Spleen (tissue), 11 donors: ENCODE measurements around the gene TNK2. TPM values are rescaled to one million over a fixed set of nuclear protein-coding genes. Genes with fewer than 3 reads are reported as not detected.
"Not testable (repeated sequence)": the region's sequence is repeated elsewhere in the genome, so short reads cannot be mapped to it uniquely, and the experiment has no call there.

Source experiments
- DNase-seq: peaks from one replicate; pipeline ENCODE4 v3.0.0-alpha.2; 2020
- H3K27ac ChIP-seq, 8 donors: fragments of 200-600 bp; sonication (generic) in 7 of 8; 1 replicate in 4 of 8; 2 replicates in 4 of 8; pipeline versions ENCODE4 v1.5.0 to v1.8.0; 2016 to 2021; ENCODE audit warnings: inconsistent platforms in 4 of 8, mild to moderate bottlenecking in 4 of 8, moderate library complexity in 1 of 8
- H3K27me3 ChIP-seq, 7 donors: fragments of 200-600 bp; sonication (generic) in 6 of 7; replicated peaks in 1 of 7; 1 replicate in 4 of 7; 2 replicates in 3 of 7; pipeline versions ENCODE4 v1.5.0 to v1.8.0; 2016 to 2021; ENCODE audit warnings: inconsistent platforms in 3 of 7, mild to moderate bottlenecking in 1 of 7
- H3K36me3 ChIP-seq, 6 donors: fragments of 200-600 bp; sonication (generic) in 5 of 6; 1 replicate in 4 of 6; 2 replicates in 2 of 6; pipeline versions ENCODE4 v1.5.0 to v1.8.0; 2016 to 2021; ENCODE audit warnings: inconsistent platforms in 2 of 6
- H3K4me1 ChIP-seq, 6 donors: fragments of 200-600 bp; sonication (generic) in 5 of 6; 1 replicate in 3 of 6; 2 replicates in 3 of 6; pipeline versions ENCODE4 v1.5.0 to v1.8.0; 2016 to 2021; ENCODE audit warnings: inconsistent platforms in 3 of 6
- H3K4me3 ChIP-seq, 8 donors: fragments of 200-600 bp; sonication (generic) in 7 of 8; 1 replicate in 4 of 8; 2 replicates in 4 of 8; pipeline versions ENCODE4 v1.5.0 to v1.8.0; 2016 to 2021; ENCODE audit warnings: inconsistent platforms in 4 of 8, mild to moderate bottlenecking in 4 of 8, moderate library complexity in 2 of 8
- H3K9me3 ChIP-seq, 8 donors: fragments of 200-600 bp; sonication (generic) in 7 of 8; 1 replicate in 4 of 8; 2 replicates in 4 of 8; pipeline versions ENCODE4 v1.5.0 to v1.8.0; 2016 to 2021; ENCODE audit warnings: inconsistent platforms in 4 of 8
- CTCF ChIP-seq, 11 experiments: fragments of 200-600 bp in 7 of 11; fragments of 450-650 bp in 4 of 11; sonication (generic) in 4 of 11; IDR thresholded peaks in 8 of 11; conservative IDR thresholded peaks in 3 of 11; 1 replicate in 7 of 11; 2 replicates in 4 of 11; pipeline versions ENCODE4 v1.4.0 to v1.8.0; 2016 to 2021; ENCODE audit warnings: antibody characterized with exemption in 11 of 11, inconsistent platforms in 4 of 11, mild to moderate bottlenecking in 1 of 11
- POLR2A ChIP-seq, 3 donors: fragments of 450-650 bp; IDR thresholded peaks; one replicate each; pipeline ENCODE4 v1.5.1; 2017; ENCODE audit warnings: antibody characterized with exemption in 3 of 3, mild to moderate bottlenecking in 1 of 3
- POLR2AphosphoS5 ChIP-seq, 3 donors: sonication (generic); formaldehyde crosslinking; IDR thresholded peaks; one replicate each; pipeline ENCODE4 v1.5.1; 2017; ENCODE audit warnings: antibody characterized with exemption in 3 of 3
- WGBS, 5 donors: extraction: QIAGEN DNeasy Blood & Tissue Kit in 3 of 5; methylation state at CpG; one replicate each; pipeline versions ENCODE4 v1.1.5 to v1.1.7; 2013 to 2018; 5-methylcytosine and 5-hydroxymethylcytosine counted together
- intact Hi-C: fragments of 100-400 bp; cut with DNase I; formaldehyde crosslinking; loops from one replicate; pipeline ENCODE4 v1.15.0; 2023; ENCODE audit warnings: low total_unique reads
- polyA plus RNA-seq, 3 donors: library from polyadenylated mRNA; stranded (reverse); fragments of 200-250 nt; gene quantifications; one replicate each; pipeline ENCODE4 v1.2.1, GENCODE V29; 2013
- total RNA-seq, 7 donors: library from RNA; depleted of rRNA in 3 of 7; stranded (reverse); fragments of >200 nt in 3 of 7; fragmentation: NEBNext Ultra II Directional in 4 of 7; extraction: Animal tissue kit (Norgen Biotek cat#: 25700) in 4 of 7; gene quantifications; one replicate each; pipeline versions ENCODE4 v1.1.0 to v1.2.1, GENCODE V29; 2016 to 2021
- donor health status: healthy with polysubstance abuse.
- donor health status: DM: no; HTN: no; CAD: no; lungs with moderate emphysema.
- donor health status: DM: no; HTN: no; CAD: no.
- donor health status: Bipolar disorder and iron deficiency.
- donor health status: healthy.
- donor health status: DM: no; HTN: no; CAD: no.
- donor health status: DM: yes; HTN: yes; CAD: no.

Gene TNK2
- total and polyA plus RNA-seq, 10 donors = 30.6 to 104 (median 76.2) TPM

GRCh38 chr3:195933044-195933430 is 24.7 kb upstream of the TNK2 start:
- H3K4me1 ChIP-seq, H3K27ac ChIP-seq, DNase-seq, H3K4me3 ChIP-seq, H3K9me3 ChIP-seq, H3K27me3 ChIP-seq, intact Hi-C loops, H3K36me3 ChIP-seq: not testable (repeated sequence)
- 75 to 92% (median 89%) methylated on average over 4 to 6 of the region's 6 CpGs for WGBS, 5 donors

DNA sequence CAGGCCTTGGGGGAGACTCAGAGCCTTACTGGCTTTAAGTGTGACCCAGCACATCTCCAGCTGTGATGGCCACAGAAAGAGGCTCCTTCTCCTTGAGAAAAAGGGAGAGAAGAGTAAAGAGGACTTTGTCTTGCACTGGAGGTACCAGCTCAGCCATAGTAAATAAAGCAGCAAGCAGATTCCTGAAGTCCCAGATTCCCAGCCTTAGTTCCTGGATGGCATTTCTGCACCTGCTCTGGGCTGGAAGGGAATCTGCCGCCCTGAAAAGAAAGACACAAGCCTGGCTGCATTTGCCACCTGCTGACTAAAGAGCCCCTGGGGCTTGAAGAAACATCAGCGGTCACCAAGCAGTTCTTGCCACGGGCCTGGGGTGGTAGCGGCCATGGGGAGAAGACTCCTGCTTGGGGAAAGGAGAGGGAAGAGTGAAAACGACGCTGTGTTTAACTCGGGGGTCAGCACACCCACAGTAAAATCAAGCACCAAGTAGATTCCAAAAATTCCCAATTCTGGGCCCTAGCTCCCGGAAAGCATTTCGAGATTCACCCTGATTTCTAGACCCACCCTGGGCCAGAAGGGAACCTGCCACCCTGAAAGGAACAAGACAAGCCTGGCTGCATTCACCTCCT is 24.2 kb upstream of the TNK2 start:
- H3K4me3 ChIP-seq = no peak overlapping the region
- H3K27ac ChIP-seq = no peak overlapping the region
- no peaks in the 10 kb centered on the region for H3K9me3 ChIP-seq
- DNase-seq = no peak
- WGBS, 5 donors = 88 to 95% (median 94%) methylated on average over 9 of the region's 9 CpGs
- H3K27me3 ChIP-seq = no peaks in the 10 kb centered on the region
- TF ChIP-seq CTCF (IDR thresholded peaks at IDR 0.05 in 8 of 11, conservative IDR thresholded peaks at IDR 0.05 in 3 of 11) (no peak), POLR2A (IDR thresholded peaks at IDR 0.05) (no peak), POLR2AphosphoS5 (IDR thresholded peaks at IDR 0.05) (no peak)
- H3K4me1 ChIP-seq = no peaks in the 10 kb centered on the region
- H3K36me3 ChIP-seq = no peaks in the 10 kb centered on the region
- intact Hi-C loops = no loop called here

- no peak for TF ChIP-seq POLR2A (IDR thresholded peaks at IDR 0.05)
- no peak for TF ChIP-seq POLR2AphosphoS5 (IDR thresholded peaks at IDR 0.05)
- TF ChIP-seq CTCF (IDR thresholded peaks at IDR 0.05 in 8 of 11, conservative IDR thresholded peaks at IDR 0.05 in 3 of 11) = no peak
- WGBS, 5 donors = 80 to 94% (median 90%) methylated on average over 8 of the region's 8 CpGs
- Histone ChIP-seq H3K36me3 (no peaks in the 10 kb centered on the region), H3K4me3 (no peak overlapping the region), H3K4me1 (no peaks in the 10 kb centered on the region), H3K27ac (no peak overlapping the region), H3K27me3 (no peaks in the 10 kb centered on the region), H3K9me3 (no peaks in the 10 kb centered on the region)
- DNase-seq = no peak
- intact Hi-C loops = no loop called here
Observed at GRCh38 chr3:195931582-195932273, 23.4 kb upstream of the TNK2 start.

GRCh38 chr3:195929452-195929851 is 21.1 kb upstream of the TNK2 start:
- DNase-seq = no peak
- TF ChIP-seq POLR2A (IDR thresholded peaks at IDR 0.05) (no peak), POLR2AphosphoS5 (IDR thresholded peaks at IDR 0.05) (no peak), CTCF (IDR thresholded peaks at IDR 0.05 in 8 of 11, conservative IDR thresholded peaks at IDR 0.05 in 3 of 11) (no peak)
- Histone ChIP-seq H3K9me3 (no peaks in the 10 kb centered on the region), H3K4me3 (no peak overlapping the region), H3K36me3 (no peaks in the 10 kb centered on the region), H3K4me1 (no peaks in the 10 kb centered on the region), H3K27me3 (no peaks in the 10 kb centered on the region), H3K27ac (no peak overlapping the region)
- 73 to 90% (median 86%) methylated on average over 3 of the region's 3 CpGs for WGBS, 5 donors
- intact Hi-C loops = no loop called here
